NCI-H345 treated with DMSO at 0.1 percent for 48 hours (cell line): ENCODE measurements around the gene CCNL2.
"Not testable (repeated sequence)": the region's sequence is repeated elsewhere in the genome, so short reads cannot be mapped to it uniquely, and the experiment has no call there.

Experiments
- DNase-seq: peaks from one replicate; lab custom pipeline; 2025; ENCODE audit not compliant: unreplicated experiment; lab: John Stamatoyannopoulos, UW

Gene CCNL2

GRCh38 chr1:1400576-1401456 is 1.7 kb upstream of the CCNL2 start:
- no peak for DNase-seq

DNA sequence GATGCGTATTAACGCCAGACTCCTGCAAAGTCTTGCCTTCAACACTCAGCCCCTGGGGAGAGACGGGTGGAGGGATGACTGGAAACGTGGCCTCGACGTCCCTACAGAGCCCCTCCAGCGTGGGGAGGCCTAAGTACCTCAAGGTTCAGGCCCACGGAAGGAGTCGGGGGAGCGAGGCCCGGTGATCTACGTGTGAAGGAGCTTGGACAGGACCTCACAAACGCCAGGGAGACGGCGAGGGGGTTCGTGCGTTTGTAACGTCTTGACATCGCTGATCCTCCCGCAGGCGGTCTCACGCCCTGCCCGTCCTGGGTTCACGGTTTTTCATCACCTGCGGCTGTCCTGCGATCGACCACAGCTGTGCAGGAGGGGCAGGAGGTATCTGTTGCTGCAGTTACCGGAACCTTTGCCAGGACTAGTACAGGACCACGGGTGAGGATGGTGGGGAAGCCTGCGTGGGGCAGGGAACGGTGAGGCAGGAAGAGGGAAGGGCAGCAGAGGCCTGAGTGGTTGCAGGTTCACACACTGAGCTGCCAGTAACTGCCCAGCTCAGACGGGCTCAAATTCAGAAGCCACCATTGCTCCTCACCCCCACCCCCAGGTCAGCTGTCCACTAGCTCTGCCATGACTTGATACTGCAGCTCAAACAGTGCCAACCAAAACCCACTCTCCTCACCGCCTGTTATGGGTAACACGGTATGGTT is 889 bp upstream of the CCNL2 start:
- no peak for DNase-seq

GRCh38 chr1:1398677-1399186 is 403 bp downstream of the CCNL2 start:
- DNase-seq, result no peak

- DNase-seq, result no peak
Measured at GRCh38 chr1:1397839-1398523, 1.2 kb downstream of the CCNL2 start.

- DNase-seq, result no peak
Measured at GRCh38 chr1:1395166-1395565, 4.0 kb downstream of the CCNL2 start.

- no peak for DNase-seq
Measured at GRCh38 chr1:1394116-1394515, 5.0 kb downstream of the CCNL2 start.

- DNase-seq, result no peak
Measured at GRCh38 chr1:1393428-1393827, 5.7 kb downstream of the CCNL2 start.

GRCh38 chr1:1393014-1393413 is 6.1 kb downstream of the CCNL2 start:
- no peak for DNase-seq

DNA sequence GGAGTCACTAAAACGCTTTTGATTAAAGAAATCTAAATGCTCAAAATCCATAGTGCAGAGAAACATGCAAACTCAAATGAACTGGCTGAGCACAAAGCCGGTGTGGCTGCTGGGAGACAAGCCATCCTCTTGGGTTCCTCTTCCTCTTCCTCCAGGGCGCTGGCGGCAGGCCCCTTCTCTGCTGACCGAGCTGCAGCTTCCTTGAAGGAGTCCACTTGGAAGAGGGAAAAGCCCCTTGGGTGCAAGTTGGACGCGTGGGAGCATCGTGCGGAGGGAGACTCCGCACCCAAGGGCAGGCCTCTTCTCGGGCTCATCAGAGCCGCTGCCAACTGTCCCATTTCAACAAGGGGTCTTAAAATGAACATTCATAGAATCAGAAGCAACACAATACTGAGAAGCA is 7.9 kb downstream of the CCNL2 start:
- DNase-seq, result no peak

GRCh38 chr1:1390675-1391074 is 8.5 kb downstream of the CCNL2 start:
- no peak for DNase-seq

DNA sequence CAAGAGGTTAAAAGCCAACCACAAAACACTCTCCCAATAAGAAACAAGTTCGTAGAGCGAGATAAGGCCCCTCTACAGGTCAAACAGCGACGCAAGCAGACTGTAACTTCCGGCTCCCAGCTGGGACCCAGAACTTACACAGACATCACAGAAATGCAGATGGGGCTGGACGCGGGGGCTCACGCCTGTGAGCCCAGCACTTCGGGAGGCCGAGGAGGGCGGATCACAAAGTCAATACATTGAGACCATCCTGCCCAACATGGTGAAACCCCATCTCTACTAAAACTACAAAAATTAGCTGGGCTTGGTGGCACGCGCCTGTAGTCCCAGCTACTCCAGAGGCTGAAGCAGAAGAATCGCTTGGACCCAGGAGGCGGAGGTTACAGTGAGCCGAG is 11.1 kb downstream of the CCNL2 start:
- DNase-seq, result no peak

- no peak for DNase-seq
Measured at GRCh38 chr1:1387098-1388077, 11.7 kb downstream of the CCNL2 start.

DNA sequence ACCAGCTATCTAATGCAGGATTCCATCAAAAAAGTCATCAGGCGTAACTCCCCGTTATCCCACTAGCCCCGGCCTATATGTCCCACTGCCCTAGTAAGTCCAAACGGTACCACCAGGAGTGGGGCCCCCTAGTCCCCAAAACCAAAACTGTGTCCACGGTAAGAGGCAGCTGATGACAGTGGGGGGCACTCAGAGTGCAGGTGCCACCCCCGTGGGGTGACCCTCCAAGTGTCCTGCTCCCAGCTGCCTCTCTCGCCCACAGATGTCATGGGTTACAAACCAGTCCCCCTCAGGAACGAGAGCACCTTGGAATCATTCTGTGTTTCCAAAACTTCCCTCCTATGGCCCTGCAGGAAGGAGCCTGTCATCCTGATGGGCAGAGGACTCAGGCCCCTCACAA is 13.2 kb downstream of the CCNL2 start:
- DNase-seq, result no peak

DNA sequence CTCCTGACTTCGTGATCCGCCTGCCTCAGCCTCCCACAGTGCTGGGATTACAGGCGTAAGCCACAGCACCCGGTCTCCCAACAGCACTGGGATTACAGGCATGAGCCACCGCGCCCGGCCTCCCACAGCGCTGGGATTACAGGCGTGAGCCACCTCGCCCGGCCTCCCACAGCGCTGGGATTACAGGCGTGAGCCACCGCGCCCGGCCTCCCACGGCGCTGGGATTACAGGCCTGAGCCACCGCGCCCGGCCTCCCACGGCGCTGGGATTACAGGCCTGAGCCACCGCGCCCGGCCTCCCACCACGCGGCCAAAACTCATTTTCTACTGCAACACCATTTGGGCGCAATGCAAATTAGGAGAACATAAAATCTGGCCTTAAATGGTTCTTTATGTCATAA is 13.8 kb downstream of the CCNL2 start:
- not testable (repeated sequence) for DNase-seq

GRCh38 chr1:1381294-1381693 is 17.8 kb downstream of the CCNL2 start:
- DNase-seq, result no peak

DNA sequence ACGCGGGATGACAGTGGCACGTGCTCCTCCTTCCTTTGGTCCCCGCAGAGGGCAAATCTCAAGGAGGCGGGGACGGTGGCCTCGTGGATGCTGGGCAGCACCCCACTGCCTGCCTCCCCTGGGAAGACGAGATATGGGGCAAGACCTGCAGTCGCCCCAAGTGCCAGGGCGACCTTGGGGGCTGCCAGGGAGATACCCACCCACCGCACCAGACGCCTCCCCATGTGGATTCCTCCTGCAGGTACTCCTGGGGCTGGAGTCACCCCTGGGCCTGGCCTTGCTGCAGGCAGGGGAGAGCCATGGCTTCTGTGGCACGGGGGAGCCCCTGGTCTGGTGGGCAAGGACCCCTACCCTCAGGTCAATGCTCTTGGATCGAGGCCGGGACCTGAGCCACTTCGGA is 18.3 kb downstream of the CCNL2 start:
- DNase-seq, result no peak

DNA sequence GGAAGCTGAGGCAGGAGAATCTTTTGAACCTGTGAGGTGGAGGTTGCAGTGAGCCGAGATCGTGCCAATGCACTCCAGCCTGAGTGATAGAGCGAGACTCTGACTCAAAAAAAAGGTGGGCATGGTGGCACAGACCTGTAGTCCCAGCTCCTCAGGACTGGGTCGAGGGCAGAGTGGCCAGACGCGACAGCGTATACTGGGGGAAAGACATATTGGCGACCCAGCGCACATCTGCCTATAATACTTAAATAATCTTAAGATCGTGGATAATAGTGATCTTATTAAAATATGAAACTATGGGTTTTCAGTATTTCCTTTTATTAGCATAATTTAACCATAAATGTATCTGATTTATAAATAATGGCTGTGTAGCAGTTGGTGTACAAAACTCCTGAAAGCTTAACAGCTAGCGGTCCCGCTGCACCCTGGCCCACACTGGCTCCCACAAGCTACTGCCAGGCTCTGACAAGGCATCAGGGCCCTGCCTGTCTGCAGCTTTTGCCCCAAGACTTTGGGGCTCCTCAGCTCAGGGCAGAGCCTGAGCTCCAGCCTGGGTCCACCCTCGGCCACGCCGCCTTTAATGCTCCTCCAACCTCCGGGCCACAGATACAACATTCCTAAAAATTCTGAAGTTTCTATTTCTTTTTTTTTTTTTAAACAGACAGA is 21.5 kb downstream of the CCNL2 start:
- DNase-seq, result no peak

- DNase-seq, result no peak
Measured at GRCh38 chr1:1376551-1377226, 22.4 kb downstream of the CCNL2 start.

- DNase-seq, result peak; percentile 97
Measured at GRCh38 chr1:1374929-1375662, 24.0 kb downstream of the CCNL2 start, which contains the start of gene AURKAIP1. Gene AURKAIP1 (minus strand): TSS chr1:1375207. CDS start chr1:1374756, 451 bp downstream.
